ENCODE measurements around the gene IL18BP.

The IL18BP gene

DNA sequence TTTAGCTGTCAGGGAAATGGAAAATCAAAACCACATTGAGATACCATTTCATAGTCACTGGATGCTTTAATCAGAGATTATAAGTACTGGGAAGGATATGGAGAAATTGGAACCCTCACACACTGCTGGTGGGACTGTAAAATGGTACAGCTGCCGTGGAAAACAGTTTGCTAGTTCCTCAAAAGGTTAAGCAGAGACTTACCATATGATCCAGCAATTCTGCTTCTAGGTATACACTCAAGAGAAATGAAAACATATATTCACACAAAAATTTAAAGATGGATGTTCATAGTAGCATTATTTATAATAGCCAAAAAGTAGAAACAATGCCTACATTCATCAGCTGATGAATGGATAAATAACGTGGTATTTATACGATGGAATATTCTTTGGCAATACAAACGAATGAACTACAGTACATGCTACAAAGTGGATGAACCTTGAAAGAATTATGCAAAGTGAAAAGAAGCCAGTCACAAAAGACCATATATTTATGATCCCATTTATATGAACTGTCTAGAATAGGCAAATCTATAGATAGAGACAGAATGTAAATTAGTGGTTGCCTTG is 46.9 kb upstream of the IL18BP start (continued):
- no peak for TF ChIP-seq SP2 (tag by site-specific recombination; IDR thresholded peaks at IDR 0.05)
- TF ChIP-seq, protein P1, sequence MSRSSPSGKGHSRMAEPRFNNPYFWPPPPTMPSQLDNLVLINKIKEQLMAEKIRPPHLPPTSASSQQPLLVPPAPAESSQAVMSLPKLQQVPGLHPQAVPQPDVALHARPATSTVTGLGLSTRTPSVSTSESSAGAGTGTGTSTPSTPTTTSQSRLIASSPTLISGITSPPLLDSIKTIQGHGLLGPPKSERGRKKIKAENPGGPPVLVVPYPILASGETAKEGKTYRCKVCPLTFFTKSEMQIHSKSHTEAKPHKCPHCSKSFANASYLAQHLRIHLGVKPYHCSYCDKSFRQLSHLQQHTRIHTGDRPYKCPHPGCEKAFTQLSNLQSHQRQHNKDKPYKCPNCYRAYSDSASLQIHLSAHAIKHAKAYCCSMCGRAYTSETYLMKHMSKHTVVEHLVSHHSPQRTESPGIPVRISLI (tag by site-specific recombination; IDR thresholded peaks at IDR 0.05), result no peak
- TF ChIP-seq KLF7 (tag by site-specific recombination; IDR thresholded peaks at IDR 0.05; ENCODE audit: borderline replicate concordance), result no peak
- TF ChIP-seq RBAK (tag by site-specific recombination; IDR thresholded peaks at IDR 0.05), result no peak
- TF ChIP-seq ZNF555 (tag by site-specific recombination; conservative IDR thresholded peaks at IDR 0.05), result no peak
- TF ChIP-seq ZNF610 (tag by site-specific recombination; IDR thresholded peaks at IDR 0.05; ENCODE audit: borderline replicate concordance), result no peak
- TF ChIP-seq, protein P2, sequence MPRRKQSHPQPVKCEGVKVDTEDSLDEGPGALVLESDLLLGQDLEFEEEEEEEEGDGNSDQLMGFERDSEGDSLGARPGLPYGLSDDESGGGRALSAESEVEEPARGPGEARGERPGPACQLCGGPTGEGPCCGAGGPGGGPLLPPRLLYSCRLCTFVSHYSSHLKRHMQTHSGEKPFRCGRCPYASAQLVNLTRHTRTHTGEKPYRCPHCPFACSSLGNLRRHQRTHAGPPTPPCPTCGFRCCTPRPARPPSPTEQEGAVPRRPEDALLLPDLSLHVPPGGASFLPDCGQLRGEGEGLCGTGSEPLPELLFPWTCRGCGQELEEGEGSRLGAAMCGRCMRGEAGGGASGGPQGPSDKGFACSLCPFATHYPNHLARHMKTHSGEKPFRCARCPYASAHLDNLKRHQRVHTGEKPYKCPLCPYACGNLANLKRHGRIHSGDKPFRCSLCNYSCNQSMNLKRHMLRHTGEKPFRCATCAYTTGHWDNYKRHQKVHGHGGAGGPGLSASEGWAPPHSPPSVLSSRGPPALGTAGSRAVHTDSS (tag by site-specific recombination; IDR thresholded peaks at IDR 0.05), result no peak
- no peak for TF ChIP-seq ZNF335 (tag by site-specific recombination; conservative IDR thresholded peaks at IDR 0.05)
- no peak for TF ChIP-seq ZNF510 (tag by site-specific recombination; IDR thresholded peaks at IDR 0.05; ENCODE audit: insufficient replicate concordance)
- TF ChIP-seq ZNF785 (tag by site-specific recombination; IDR thresholded peaks at IDR 0.05), result no peak
- no peak for TF ChIP-seq ZNF670 (tag by site-specific recombination; IDR thresholded peaks at IDR 0.05; ENCODE audit: low read depth)
- TF ChIP-seq ZNF514 (tag by site-specific recombination; IDR thresholded peaks at IDR 0.05), result no peak
- no peak for TF ChIP-seq ZBTB7A (tag by site-specific recombination; IDR thresholded peaks at IDR 0.05; ENCODE audit: low read depth)
- TF ChIP-seq, protein P3, sequence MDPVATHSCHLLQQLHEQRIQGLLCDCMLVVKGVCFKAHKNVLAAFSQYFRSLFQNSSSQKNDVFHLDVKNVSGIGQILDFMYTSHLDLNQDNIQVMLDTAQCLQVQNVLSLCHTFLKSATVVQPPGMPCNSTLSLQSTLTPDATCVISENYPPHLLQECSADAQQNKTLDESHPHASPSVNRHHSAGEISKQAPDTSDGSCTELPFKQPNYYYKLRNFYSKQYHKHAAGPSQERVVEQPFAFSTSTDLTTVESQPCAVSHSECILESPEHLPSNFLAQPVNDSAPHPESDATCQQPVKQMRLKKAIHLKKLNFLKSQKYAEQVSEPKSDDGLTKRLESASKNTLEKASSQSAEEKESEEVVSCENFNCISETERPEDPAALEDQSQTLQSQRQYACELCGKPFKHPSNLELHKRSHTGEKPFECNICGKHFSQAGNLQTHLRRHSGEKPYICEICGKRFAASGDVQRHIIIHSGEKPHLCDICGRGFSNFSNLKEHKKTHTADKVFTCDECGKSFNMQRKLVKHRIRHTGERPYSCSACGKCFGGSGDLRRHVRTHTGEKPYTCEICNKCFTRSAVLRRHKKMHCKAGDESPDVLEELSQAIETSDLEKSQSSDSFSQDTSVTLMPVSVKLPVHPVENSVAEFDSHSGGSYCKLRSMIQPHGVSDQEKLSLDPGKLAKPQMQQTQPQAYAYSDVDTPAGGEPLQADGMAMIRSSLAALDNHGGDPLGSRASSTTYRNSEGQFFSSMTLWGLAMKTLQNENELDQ (tag by site-specific recombination; IDR thresholded peaks at IDR 0.05; ENCODE audit: low read depth), result no peak

DNA sequence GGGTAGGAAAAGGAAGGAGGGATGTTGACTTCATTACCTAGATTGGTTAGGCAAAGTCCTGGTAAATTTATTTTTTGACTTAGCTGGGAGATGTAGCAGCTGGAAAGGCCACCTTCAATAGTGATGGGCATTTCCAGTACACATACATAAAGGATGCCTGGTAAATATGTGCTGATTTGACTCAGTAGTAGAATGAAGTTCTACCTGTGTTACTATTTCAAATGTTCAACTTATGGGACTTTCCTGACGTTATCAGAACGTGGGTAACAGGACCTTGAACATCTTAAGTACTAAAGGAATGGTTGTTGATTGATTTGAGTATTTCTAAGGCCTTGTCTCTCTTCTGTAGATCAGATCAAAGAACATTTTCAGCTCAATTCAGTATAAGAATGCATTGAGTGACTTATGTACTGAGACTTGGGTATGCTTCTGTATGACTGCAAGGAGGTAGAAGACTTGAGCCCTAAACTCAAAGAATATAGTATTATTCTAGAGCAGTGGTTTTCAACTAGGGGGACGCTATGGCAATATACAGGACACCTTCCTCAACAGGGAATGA is 42.7 kb upstream of the IL18BP start:
- ChIA-PET CTCF (interaction anchor here (0.7 to 2.1 kb wide), 5 partner anchors 21 to 1959 kb away, joined by 3 to 12 read pairs (median 3); no protein-coding TSS in a partner anchor), POLR2A (no interaction called here)
- Histone ChIP-seq H3K4me3 (ENCODE audit: low read depth, low read length) (no peak overlapping the region), H3K27ac (ENCODE audit: extremely low read depth, low read depth, low read length) (no peak overlapping the region), H3K9me3 (ENCODE audit: control insufficient read depth, insufficient read depth, low read depth, low read length) (no peaks in the 10 kb centered on the region), H3K4me1 (ENCODE audit: control insufficient read depth, insufficient read depth, low read length) (no peaks in the 10 kb centered on the region), H3K36me3 (ENCODE audit: control insufficient read depth in 2 of 2, insufficient read depth in 1 of 2, low read length in 2 of 2) (peaks cover 0 to 10% of the 10 kb centered on the region in 2 experiments; a peak in 2 of 3 replicates)
- TF ChIP-seq ZNF302 (tag by site-specific recombination; IDR thresholded peaks at IDR 0.05; ENCODE audit: low read depth), result no peak
- no peak for TF ChIP-seq ZNF830 (tag by site-specific recombination; IDR thresholded peaks at IDR 0.05; ENCODE audit: low read depth)
- no peak for TF ChIP-seq ZNF747 (tag by site-specific recombination; IDR thresholded peaks at IDR 0.05)
- TF ChIP-seq, protein P4, sequence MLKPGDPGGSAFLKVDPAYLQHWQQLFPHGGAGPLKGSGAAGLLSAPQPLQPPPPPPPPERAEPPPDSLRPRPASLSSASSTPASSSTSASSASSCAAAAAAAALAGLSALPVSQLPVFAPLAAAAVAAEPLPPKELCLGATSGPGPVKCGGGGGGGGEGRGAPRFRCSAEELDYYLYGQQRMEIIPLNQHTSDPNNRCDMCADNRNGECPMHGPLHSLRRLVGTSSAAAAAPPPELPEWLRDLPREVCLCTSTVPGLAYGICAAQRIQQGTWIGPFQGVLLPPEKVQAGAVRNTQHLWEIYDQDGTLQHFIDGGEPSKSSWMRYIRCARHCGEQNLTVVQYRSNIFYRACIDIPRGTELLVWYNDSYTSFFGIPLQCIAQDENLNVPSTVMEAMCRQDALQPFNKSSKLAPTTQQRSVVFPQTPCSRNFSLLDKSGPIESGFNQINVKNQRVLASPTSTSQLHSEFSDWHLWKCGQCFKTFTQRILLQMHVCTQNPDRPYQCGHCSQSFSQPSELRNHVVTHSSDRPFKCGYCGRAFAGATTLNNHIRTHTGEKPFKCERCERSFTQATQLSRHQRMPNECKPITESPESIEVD (tag by site-specific recombination; IDR thresholded peaks at IDR 0.05), result no peak
- no peak for TF ChIP-seq ZNF501 (tag by site-specific recombination; IDR thresholded peaks at IDR 0.05)
- no peak for TF ChIP-seq KLF10 (tag by site-specific recombination; IDR thresholded peaks at IDR 0.05)
- TF ChIP-seq ZNF664 (tag by site-specific recombination; IDR thresholded peaks at IDR 0.05), result no peak
- no peak for TF ChIP-seq ZNF354C (tag by site-specific recombination; IDR thresholded peaks at IDR 0.05; ENCODE audit: borderline replicate concordance, low read depth)
- TF ChIP-seq KLF8 (tag by site-specific recombination; IDR thresholded peaks at IDR 0.05), result no peak
- no peak for TF ChIP-seq ZBTB1 (tag by site-specific recombination; IDR thresholded peaks at IDR 0.05)
